SK-N-SH treated with all-trans-retinoic acid at 6 μM for 48 hours (cell line): Measurements from ENCODE around the gene ADGB.
"Not testable (repeated sequence)": the region's sequence is repeated elsewhere in the genome, so short reads cannot be mapped to it uniquely, and the experiment has no call there.

ENCODE experiments used
- ATAC-seq: fragments of 200-7000 bp; cut with Tn5 transposase; 3 replicates; pipeline ENCODE4 v1.9.1; 2020; ENCODE audit warnings: mild to moderate bottlenecking, moderate library complexity
- ARNTL ChIP-seq: fragments of 450-650 bp; formaldehyde crosslinking; IDR thresholded peaks from 2 replicates; pipeline ENCODE4 v1.5.0; 2020; ENCODE audit warnings: low read depth, mild to moderate bottlenecking, moderate library complexity, borderline replicate concordance
- BACH2 ChIP-seq: fragments of 250-450 bp; sonication (Bioruptor Pico); IDR thresholded peaks from 2 replicates; pipeline ENCODE4 v1.9.0; 2021; ENCODE audit warnings: mild to moderate bottlenecking, borderline replicate concordance
- CREB5 ChIP-seq: fragments of 250-450 bp; sonication (Bioruptor Pico); IDR thresholded peaks from 2 replicates; pipeline ENCODE4 v1.5.1; 2020; ENCODE audit warnings: low read depth, mild to moderate bottlenecking, moderate library complexity
- CSDC2 ChIP-seq: fragments of 250-450 bp; sonication (Bioruptor Pico); IDR thresholded peaks from 2 replicates; pipeline ENCODE4 v1.5.0; 2020; ENCODE audit warnings: mild to moderate bottlenecking, moderate library complexity
- GLIS3 ChIP-seq: fragments of 250-450 bp; sonication (Bioruptor Pico); IDR thresholded peaks from 2 replicates; pipeline ENCODE4 v1.5.0; 2020; ENCODE audit warnings: mild to moderate bottlenecking, moderate library complexity
- ISL1 ChIP-seq: fragments of 250-450 bp; sonication (Bioruptor Pico); IDR thresholded peaks from 2 replicates; pipeline ENCODE4 v2.1.2; 2022; ENCODE audit warnings: mild to moderate bottlenecking, moderate library complexity
- OSR1 ChIP-seq: fragments of 250-450 bp; sonication (Bioruptor Pico); IDR thresholded peaks from 2 replicates; pipeline ENCODE4 v1.8.0; 2022; ENCODE audit warnings: moderate library complexity, mild to moderate bottlenecking, inconsistent platforms
- PATZ1 ChIP-seq: fragments of 250-450 bp; sonication (Bioruptor Pico); IDR thresholded peaks from 2 replicates; pipeline ENCODE4 v1.8.0; 2020; ENCODE audit warnings: mild to moderate bottlenecking, moderate library complexity, borderline replicate concordance
- POU6F1 ChIP-seq: fragments of 250-450 bp; sonication (Bioruptor Pico); IDR thresholded peaks from 2 replicates; pipeline ENCODE4 v1.8.0; 2021; ENCODE audit warnings: low read depth, mild to moderate bottlenecking, moderate library complexity, borderline replicate concordance
- PPARA ChIP-seq: fragments of 250-450 bp; sonication (Bioruptor Pico); IDR thresholded peaks from 2 replicates; pipeline ENCODE4 v1.5.0; 2020; ENCODE audit warnings: mild to moderate bottlenecking, borderline replicate concordance
- RARB ChIP-seq: fragments of 250-450 bp; sonication (Bioruptor Pico); IDR thresholded peaks from 2 replicates; pipeline ENCODE4 v1.8.0; 2021; ENCODE audit warnings: mild to moderate bottlenecking, moderate library complexity
- SNAI2 ChIP-seq: fragments of 250-450 bp; sonication (Bioruptor Pico); IDR thresholded peaks from 2 replicates; pipeline ENCODE4 v1.5.0; 2020; ENCODE audit warnings: mild to moderate bottlenecking, moderate library complexity
- TCF4 ChIP-seq: fragments of 250-450 bp; sonication (Bioruptor Pico); IDR thresholded peaks from 2 replicates; pipeline ENCODE4 v1.8.0; 2021; ENCODE audit warnings: mild to moderate bottlenecking, moderate library complexity, borderline replicate concordance
- TOX ChIP-seq: fragments of 250-450 bp; sonication (Bioruptor Pico); IDR thresholded peaks from 2 replicates; pipeline ENCODE4 v1.8.0; 2021; ENCODE audit warnings: mild to moderate bottlenecking, moderate library complexity, borderline replicate concordance
- TSHZ2 ChIP-seq: fragments of 250-450 bp; sonication (Bioruptor Pico); IDR thresholded peaks from 2 replicates; pipeline ENCODE4 v1.5.0; 2020; ENCODE audit warnings: mild to moderate bottlenecking, moderate library complexity
- ZC3H10 ChIP-seq: fragments of 250-450 bp; sonication (Bioruptor Pico); IDR thresholded peaks from 2 replicates; pipeline ENCODE4 v1.5.1; 2021; ENCODE audit warnings: mild to moderate bottlenecking, moderate library complexity
- ZFP3 ChIP-seq: fragments of 250-450 bp; sonication (Bioruptor Pico); IDR thresholded peaks from 2 replicates; pipeline ENCODE4 v1.5.0; 2020; ENCODE audit warnings: mild to moderate bottlenecking, moderate library complexity
- ZNF565 ChIP-seq: fragments of 450-650 bp; formaldehyde crosslinking; conservative IDR thresholded peaks from 2 replicates; pipeline ENCODE4 v1.5.0; 2020; ENCODE audit warnings: low read depth, mild to moderate bottlenecking, moderate library complexity
- ZNF70 ChIP-seq: fragments of 450-650 bp; formaldehyde crosslinking; IDR thresholded peaks from 2 replicates; pipeline ENCODE4 v1.5.0; 2020; ENCODE audit warnings: mild to moderate bottlenecking, moderate library complexity

ADGB gene

GRCh38 chr6:146840641-146841040 is 241.9 kb downstream of the ADGB start:
- no peak for ATAC-seq
- TF ChIP-seq PPARA (CRISPR knock-in tag) (no peak), ZC3H10 (CRISPR knock-in tag) (no peak), ZNF70 (no peak), ZNF565 (no peak)

- TF ChIP-seq TSHZ2 (no peak), ISL1 (CRISPR knock-in tag) (0 out of 2 replicates have a peak, but pooled peaks have one; percentile 24), PATZ1 (CRISPR knock-in tag) (no peak)
- peak; percentile 45; the same call in 2 of the 3 replicates for ATAC-seq
These were observed 248.7 kb downstream of the ADGB start for GRCh38 chr6:146847426-146847825.

GRCh38 chr6:146850238-146850896 is 251.6 kb downstream of the ADGB start:
- no peak for TF ChIP-seq POU6F1 (CRISPR knock-in tag)
- TF ChIP-seq PATZ1 (CRISPR knock-in tag) = peak; percentile 96; the same call in 1 of the 2 replicates
- peak; percentile 95 for ATAC-seq

- TF ChIP-seq PPARA (CRISPR knock-in tag) (no peak), ISL1 (CRISPR knock-in tag) (no peak), RARB (no peak), CSDC2 (CRISPR knock-in tag) (no peak), TOX (CRISPR knock-in tag) (no peak), OSR1 (CRISPR knock-in tag) (no peak), BACH2 (CRISPR knock-in tag) (no peak)
- TF ChIP-seq, all 23 proteins: peak for 0
- ATAC-seq = no peak
These were observed 252.2 kb downstream of the ADGB start for GRCh38 chr6:146850981-146851380.

GRCh38 chr6:146851837-146852236 is 253.1 kb downstream of the ADGB start:
- TF ChIP-seq ISL1 (CRISPR knock-in tag) (no peak), ARNTL (CRISPR knock-in tag) (no peak), PPARA (CRISPR knock-in tag) (no peak), GLIS3 (CRISPR knock-in tag) (no peak), ZFP3 (CRISPR knock-in tag) (no peak), SNAI2 (no peak), CREB5 (CRISPR knock-in tag) (no peak), TCF4 (CRISPR knock-in tag) (no peak), CSDC2 (CRISPR knock-in tag) (no peak)

GRCh38 chr6:146854521-146855255 is 255.9 kb downstream of the ADGB start:
- ATAC-seq = not testable (repeated sequence)

More at GRCh38 chr6:146851837-146852236, 253.1 kb downstream of the ADGB start:
- ATAC-seq = peak; percentile 15; the same call in 1 of the 3 replicates
